H9 (cell line): ENCODE data around the gene ECD. TPM values are rescaled to one million over a fixed set of nuclear protein-coding genes. Genes with fewer than 3 reads are reported as not detected.

Experiments used
- DNase-seq: peaks from one replicate; pipeline ENCODE4 v3.0.0-alpha.2; 2017
- H2AFZ ChIP-seq: one replicate; pipeline ENCODE4 v1.6.1; 2013; ENCODE audit warnings: mild to moderate bottlenecking, low read length, control low read depth, moderate library complexity
- H2AK5ac ChIP-seq: 2 replicates; pipeline ENCODE4 v1.6.1; 2013; ENCODE audit warnings: low read length, control low read depth, mixed read lengths; ENCODE audit not compliant: insufficient read length
- H2BK120ac ChIP-seq: one replicate; pipeline ENCODE4 v1.6.1; 2013; ENCODE audit warnings: low read depth, mild to moderate bottlenecking, low read length, control low read depth, inconsistent platforms; ENCODE audit not compliant: poor library complexity, severe bottlenecking
- H2BK12ac ChIP-seq: 2 replicates; pipeline ENCODE4 v1.6.1; 2013; ENCODE audit warnings: low read length, control low read depth, mixed read lengths, low read depth; ENCODE audit not compliant: insufficient read length
- H2BK15ac ChIP-seq: 2 replicates; pipeline ENCODE4 v1.6.1; 2013; ENCODE audit warnings: low read depth, low read length, control low read depth
- H2BK20ac ChIP-seq: one replicate; pipeline ENCODE4 v1.6.1; 2013; ENCODE audit warnings: low read depth, mild to moderate bottlenecking, low read length, control low read depth, inconsistent platforms; ENCODE audit not compliant: poor library complexity, severe bottlenecking
- H2BK5ac ChIP-seq: 2 replicates; pipeline ENCODE4 v1.6.1; 2013; ENCODE audit warnings: low read length, control low read depth, mixed read lengths; ENCODE audit not compliant: insufficient read length
- H3K14ac ChIP-seq: 2 replicates; pipeline ENCODE4 v1.6.1; 2013; ENCODE audit warnings: low read length, control low read depth; ENCODE audit not compliant: insufficient read depth
- H3K18ac ChIP-seq: 2 replicates; pipeline ENCODE4 v1.6.1; 2013; ENCODE audit warnings: low read depth, mild to moderate bottlenecking, mixed read lengths, low read length, control low read depth; ENCODE audit not compliant: insufficient read length
- H3K23ac ChIP-seq: 2 replicates; pipeline ENCODE4 v1.6.1; 2013; ENCODE audit warnings: low read length, control low read depth, mixed read lengths, low read depth; ENCODE audit not compliant: insufficient read length
- H3K23me2 ChIP-seq: 2 replicates; pipeline ENCODE4 v1.6.1; 2013; ENCODE audit warnings: low read depth, mild to moderate bottlenecking, mixed read lengths, low read length, control low read depth; ENCODE audit not compliant: insufficient read length, poor library complexity, severe bottlenecking
- H3K27ac ChIP-seq: 2 replicates; pipeline ENCODE4 v1.5.1; 2013; ENCODE audit warnings: low read length, control low read depth, mixed read lengths, low read depth; ENCODE audit not compliant: insufficient read length
- H3K27me3 ChIP-seq: 2 replicates; pipeline ENCODE4 v1.6.1; 2013; ENCODE audit warnings: low read length, control low read depth, inconsistent platforms; ENCODE audit not compliant: insufficient read depth
- H3K4ac ChIP-seq: 2 replicates; pipeline ENCODE4 v1.6.1; 2013; ENCODE audit warnings: low read depth, mild to moderate bottlenecking, control low read depth, inconsistent platforms, low read length, moderate library complexity
- H3K4me1 ChIP-seq: 2 replicates; pipeline ENCODE4 v1.6.1; 2013; ENCODE audit warnings: low read length, control low read depth, inconsistent platforms; ENCODE audit not compliant: insufficient read depth
- H3K4me2 ChIP-seq: 2 replicates; pipeline ENCODE4 v1.6.1; 2013; ENCODE audit warnings: low read length, control low read depth, mixed read lengths; ENCODE audit not compliant: insufficient read length, insufficient read depth
- H3K56ac ChIP-seq: 2 replicates; pipeline ENCODE4 v1.6.1; 2013; ENCODE audit warnings: low read depth, mild to moderate bottlenecking, mixed read lengths, low read length, control low read depth; ENCODE audit not compliant: insufficient read length
- H3K79me1 ChIP-seq: 2 replicates; pipeline ENCODE4 v1.6.1; 2013; ENCODE audit warnings: low read depth, mild to moderate bottlenecking, moderate library complexity, low read length, control low read depth, inconsistent platforms; ENCODE audit not compliant: insufficient read depth, poor library complexity, severe bottlenecking
- H3K79me2 ChIP-seq: 2 replicates; pipeline ENCODE4 v1.6.1; 2013; ENCODE audit warnings: low read length, control low read depth, inconsistent platforms; ENCODE audit not compliant: insufficient read depth
- H3K9ac ChIP-seq: 2 replicates; pipeline ENCODE4 v1.6.1; 2013; ENCODE audit warnings: low read length, control low read depth, mixed read lengths; ENCODE audit not compliant: insufficient read length; ENCODE audit errors: extremely low read depth
- H3K9me3 ChIP-seq: one replicate; pipeline ENCODE4 v1.6.1; 2013; ENCODE audit warnings: low read depth, low read length, inconsistent platforms; ENCODE audit not compliant: control insufficient read depth
- H3T11ph ChIP-seq: one replicate; pipeline ENCODE4 v1.6.1; 2013; ENCODE audit warnings: mild to moderate bottlenecking, low read length, control low read depth, inconsistent platforms
- H4K20me1 ChIP-seq: one replicate; pipeline ENCODE4 v1.6.1; 2013; ENCODE audit not compliant: control insufficient read depth, insufficient read length, insufficient read depth
- H4K5ac ChIP-seq: 2 replicates; pipeline ENCODE4 v1.6.1; 2013; ENCODE audit warnings: low read depth, mild to moderate bottlenecking, mixed read lengths, low read length, control low read depth; ENCODE audit not compliant: insufficient read length
- H4K8ac ChIP-seq: replicated peaks from 2 replicates; pipeline ENCODE4 v1.6.1; 2013; ENCODE audit warnings: low read length, control low read depth, mixed read lengths, low read depth; ENCODE audit not compliant: insufficient read length
- H4K91ac ChIP-seq: 2 replicates; pipeline ENCODE4 v1.6.1; 2013; ENCODE audit warnings: low read depth, mild to moderate bottlenecking, moderate library complexity, mixed read lengths, low read length, control low read depth; ENCODE audit not compliant: insufficient read length
- H3K27ac Mint-ChIP-seq, 3 experiments: 2 replicates in 2 of 3; 3 replicates in 1 of 3; pipeline ENCODE4 v1.8.0; 2020 to 2021; ENCODE audit warnings: mixed read lengths in 3 of 3, mild to moderate bottlenecking in 1 of 3, moderate library complexity in 1 of 3
- H3K27me3 Mint-ChIP-seq: 2 replicates; pipeline ENCODE4 v1.8.0; 2021; ENCODE audit warnings: low read depth, mild to moderate bottlenecking, moderate library complexity, mixed read lengths
- H3K36me3 Mint-ChIP-seq, 3 experiments: 2 replicates in 2 of 3; 3 replicates in 1 of 3; pipeline ENCODE4 v1.8.0; 2020 to 2021; ENCODE audit warnings: low read depth in 3 of 3, mixed read lengths in 3 of 3; ENCODE audit not compliant: insufficient read depth in 1 of 3
- H3K4me1 Mint-ChIP-seq, 2 experiments: 2 replicates each; pipeline ENCODE4 v1.8.0; 2020; ENCODE audit warnings: mixed read lengths in 2 of 2
- H3K4me3 Mint-ChIP-seq, 2 experiments: 2 replicates in 1 of 2; 3 replicates in 1 of 2; pipeline ENCODE4 v1.8.0; 2020 to 2021; ENCODE audit warnings: mild to moderate bottlenecking in 2 of 2, mixed read lengths in 2 of 2, moderate library complexity in 1 of 2
- H3K9me3 Mint-ChIP-seq, 2 experiments: 2 replicates in 1 of 2; 3 replicates in 1 of 2; pipeline ENCODE4 v1.8.0; 2020; ENCODE audit warnings: mild to moderate bottlenecking in 2 of 2, mixed read lengths in 2 of 2, moderate library complexity in 1 of 2
- CTCF ChIP-seq: fragments of 200-600 bp; sonication (generic); conservative IDR thresholded peaks from 3 replicates; pipeline ENCODE4 v1.8.0; 2021; ENCODE audit warnings: antibody characterized with exemption, mild to moderate bottlenecking
- total RNA-seq: library from RNA; stranded (reverse); gene quantifications from 2 replicates; pipeline ENCODE4 v1.2.1, GENCODE V29; 2021

ECD gene
- total RNA-seq, 1 experiment from 2014 or later, result 41.6 TPM

- H3K4ac ChIP-seq, result no peak overlapping the region
- H4K8ac ChIP-seq, result no peak overlapping the region
- H2BK15ac ChIP-seq, result no peak overlapping the region
- H3K23me2 ChIP-seq, result peaks cover 4% of the 10 kb centered on the region
- no peak overlapping the region for H2BK120ac ChIP-seq
- H2BK5ac ChIP-seq, result no peak overlapping the region
- H3K27ac ChIP-seq, result no peak overlapping the region
- H2BK12ac ChIP-seq, result no peak overlapping the region
- no peak overlapping the region for H3K27ac Mint-ChIP-seq
- H3K79me2 ChIP-seq, result no peaks in the 10 kb centered on the region
- no peak overlapping the region for H3K14ac ChIP-seq
- no peak overlapping the region for H3K4me2 ChIP-seq
- H3T11ph ChIP-seq, result no peak overlapping the region
- no peaks in the 10 kb centered on the region for H3K27me3 ChIP-seq
- H3K27me3 Mint-ChIP-seq, result no peaks in the 10 kb centered on the region
- no peak overlapping the region for H3K18ac ChIP-seq
- H3K36me3 Mint-ChIP-seq, result peaks cover 0 to 15% (median 7%) of the 10 kb centered on the region in 3 experiments; a peak in 6 of 7 replicates
- H3K4me1 Mint-ChIP-seq, result peaks cover 4% of the 10 kb centered on the region in 2 experiments; a peak in 3 of 4 replicates
- peaks cover 0 to 3% of the 10 kb centered on the region in 2 experiments; a peak in 1 of 5 replicates for H3K9me3 Mint-ChIP-seq
- no peak overlapping the region for H2AFZ ChIP-seq
- no peak overlapping the region for H2BK20ac ChIP-seq
- no peak overlapping the region for H3K4me3 Mint-ChIP-seq
- no peaks in the 10 kb centered on the region for H3K4me1 ChIP-seq
- H4K91ac ChIP-seq, result no peak overlapping the region
- no peak overlapping the region for H4K5ac ChIP-seq
- no peaks in the 10 kb centered on the region for H4K20me1 ChIP-seq
- H3K9ac ChIP-seq, result no peak overlapping the region
- no peak overlapping the region for H3K23ac ChIP-seq
- no peak for TF ChIP-seq CTCF
- no peak overlapping the region for H2AK5ac ChIP-seq
- no peaks in the 10 kb centered on the region for H3K79me1 ChIP-seq
- H3K9me3 ChIP-seq, result no peaks in the 10 kb centered on the region
- no peak overlapping the region for H3K56ac ChIP-seq
- DNase-seq, result no peak
These were observed 5.1 kb upstream of the ECD start for GRCh38 chr10:73172867-73173266.
